HG03159 (cell line): Measurements from ENCODE around the gene HOATZ.

Experiments
- ATAC-seq: cut with Tn5 transposase; IDR thresholded peaks from one replicate; pipeline ENCODE4 v1.9.1; 2021; ENCODE audit warnings: mild to moderate bottlenecking, moderate library complexity; ENCODE audit not compliant: unreplicated experiment

HOATZ gene

DNA sequence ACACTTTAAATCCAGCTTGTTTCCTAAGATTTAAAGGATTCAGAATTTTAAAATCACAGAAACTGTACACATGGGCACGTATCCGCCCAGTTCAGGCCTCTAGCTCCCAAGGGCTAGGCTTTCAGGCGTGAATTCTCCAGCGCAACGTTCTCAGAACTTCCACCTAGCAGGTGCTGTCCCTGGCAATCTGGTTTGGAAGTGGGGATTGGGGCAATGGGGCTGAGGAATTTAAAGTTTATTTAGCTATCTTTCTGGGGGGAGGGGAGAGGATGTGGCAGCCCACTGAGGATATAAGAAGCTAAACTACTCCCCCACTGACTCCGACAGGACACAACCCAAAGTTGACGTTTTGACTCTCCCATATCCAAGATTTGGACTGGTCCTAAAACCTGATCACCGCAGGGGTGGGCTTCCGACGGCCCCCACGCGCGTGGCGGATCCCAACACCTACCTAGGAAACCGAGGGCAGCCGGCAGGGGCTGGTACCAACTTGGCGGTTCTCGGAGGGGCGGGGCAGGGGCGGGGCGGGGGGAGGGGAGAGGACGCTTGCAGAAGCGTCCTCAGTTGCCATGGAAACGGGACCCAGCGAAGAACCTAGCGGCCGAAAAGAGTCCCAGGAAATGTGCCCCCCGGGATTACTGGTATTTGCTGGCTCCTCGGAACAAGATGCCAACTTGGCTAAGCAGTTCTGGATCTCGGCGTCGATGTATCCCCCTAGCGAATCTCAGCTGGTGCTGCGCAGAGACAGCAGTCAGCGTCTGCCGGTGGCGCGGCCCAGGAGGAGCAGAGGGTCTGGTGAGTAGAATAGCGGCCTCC is at the start of gene HOATZ:
TSS of gene HOATZ (plus strand) at position 563 of the 816 bp plus-strand sequence. CDS start at position 570, 7 bp downstream.
- ATAC-seq = no peak

DNA sequence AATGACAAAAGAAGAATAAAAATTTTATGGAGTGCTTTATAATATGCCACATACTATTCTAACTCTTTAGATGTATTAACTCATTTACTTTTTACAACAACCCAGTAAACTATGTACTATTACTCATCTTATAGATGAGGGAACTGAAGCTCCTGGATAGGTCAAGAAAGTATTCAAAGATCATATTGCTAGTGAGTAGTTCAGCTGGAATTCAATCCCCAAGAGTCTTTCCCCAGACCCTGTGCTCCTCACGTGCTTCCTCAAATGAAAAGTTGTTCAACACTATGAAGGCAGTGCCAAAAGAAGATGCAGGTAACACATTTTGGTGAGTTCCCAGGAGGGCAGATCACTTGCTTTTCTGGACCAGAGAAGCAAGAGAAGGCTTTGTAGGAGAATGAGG is 49.2 kb upstream of the HOATZ start:
- no peak for ATAC-seq

DNA sequence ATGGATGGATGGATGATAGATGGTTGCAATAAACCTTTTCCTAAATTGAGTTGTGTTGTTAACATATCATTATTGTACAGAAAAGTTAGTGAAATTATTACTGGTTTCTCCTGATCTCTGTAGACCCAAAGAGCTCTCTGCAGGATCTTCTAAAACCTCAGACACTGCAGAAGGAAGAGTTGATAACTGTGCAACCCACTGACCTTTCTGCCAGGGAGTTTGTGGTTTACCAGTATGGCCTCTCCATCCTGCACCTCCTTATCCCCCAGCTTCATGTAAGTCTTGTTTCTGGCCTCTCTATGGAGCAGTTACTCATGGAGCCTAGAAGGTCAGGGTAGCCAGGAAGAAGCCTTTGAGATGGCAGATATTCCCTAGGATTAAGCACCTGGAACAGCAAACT is 48.0 kb upstream of the HOATZ start:
- no peak for ATAC-seq

DNA sequence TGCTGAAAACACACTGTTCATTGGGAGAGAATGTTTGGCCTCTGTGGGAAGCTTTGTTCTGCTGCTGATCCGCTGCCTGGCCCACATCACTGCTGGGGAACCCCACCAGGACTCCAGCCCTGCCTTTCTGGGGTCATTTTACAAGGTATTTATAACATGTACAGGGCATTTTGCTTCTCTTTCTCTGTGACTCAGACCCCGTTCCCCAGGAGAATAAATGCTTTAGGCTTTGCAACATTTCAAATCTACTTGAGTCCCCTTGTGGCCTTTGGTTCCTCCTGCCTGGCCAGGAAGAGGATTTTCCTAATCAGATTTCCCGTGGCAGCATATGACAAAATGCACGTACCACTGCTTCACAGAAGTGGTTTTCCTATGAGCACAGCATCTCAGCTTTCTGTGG is 45.4 kb upstream of the HOATZ start:
- no peak for ATAC-seq

DNA sequence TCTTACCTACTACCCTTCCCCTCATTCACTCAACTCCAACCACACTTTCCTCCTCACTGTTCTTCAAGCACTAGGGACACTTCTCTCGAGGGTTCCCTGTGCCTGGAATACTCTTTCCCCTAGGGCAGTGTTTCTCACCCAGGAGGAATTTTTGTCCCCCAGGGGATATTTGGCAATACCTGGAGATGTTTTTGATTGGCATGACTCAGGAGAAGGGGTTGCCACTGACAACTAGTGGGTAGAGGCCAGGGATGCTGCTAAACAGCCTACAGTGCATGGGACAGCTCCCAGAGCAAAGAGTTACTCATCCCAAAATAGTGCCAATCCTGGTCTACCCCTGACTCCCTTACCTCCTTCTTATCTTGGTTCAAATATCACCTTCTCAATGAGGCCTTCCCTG is 42.4 kb upstream of the HOATZ start:
- ATAC-seq = no peak

DNA sequence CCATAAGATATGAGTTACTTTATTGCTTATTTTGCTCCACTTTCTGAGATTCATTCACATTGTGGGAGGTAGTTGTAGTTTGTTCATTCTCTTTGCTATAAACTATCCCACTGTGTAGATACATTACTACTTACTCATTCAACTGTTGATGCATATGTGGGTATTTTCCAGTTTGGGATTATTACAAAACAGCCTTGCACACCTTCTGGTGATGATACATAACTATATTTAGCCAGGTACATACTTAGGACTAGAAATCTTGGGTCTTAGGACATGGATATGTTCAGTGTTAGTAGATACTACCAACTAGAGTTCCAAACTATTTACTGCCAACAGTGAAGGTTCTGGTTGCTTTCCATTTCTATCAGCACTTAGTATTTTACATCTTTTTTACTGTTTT is 40.1 kb upstream of the HOATZ start:
- no peak for ATAC-seq

DNA sequence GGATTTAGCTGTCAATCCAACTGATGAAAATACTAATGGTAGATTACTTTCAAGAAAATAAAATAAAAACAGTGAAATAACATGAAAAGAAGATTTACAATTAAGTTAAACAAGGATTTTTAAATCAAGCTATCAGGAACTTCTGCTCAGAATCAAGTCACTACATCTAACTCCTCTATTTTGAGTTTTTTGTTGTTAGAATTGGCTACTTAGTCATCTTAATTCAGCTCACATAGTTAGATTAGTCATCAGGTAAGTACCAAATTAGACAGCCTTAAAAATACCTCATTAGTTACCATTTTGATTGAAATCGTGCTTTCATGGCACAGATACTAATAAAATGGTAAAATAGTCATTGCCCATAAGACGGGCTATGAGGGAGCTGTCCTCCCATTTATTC is 38.2 kb upstream of the HOATZ start:
- no peak for ATAC-seq

DNA sequence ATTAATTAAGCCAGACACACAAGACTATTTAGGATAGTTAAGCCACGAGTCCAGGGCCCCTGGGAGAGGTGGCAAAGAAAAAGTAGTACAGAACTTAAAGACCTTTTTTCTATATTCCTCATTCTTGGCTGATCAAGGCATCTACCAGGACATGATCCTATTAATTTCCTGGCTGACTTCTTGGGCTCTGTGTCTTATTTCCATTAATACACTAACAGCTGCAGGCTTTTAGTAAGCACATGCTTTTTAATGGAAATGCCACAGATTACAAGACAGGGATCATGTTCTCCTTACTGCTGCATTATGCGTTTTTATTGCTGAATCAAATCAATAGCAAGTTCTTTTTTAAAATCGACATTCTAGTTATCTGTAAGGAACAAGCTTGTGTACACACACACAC is 37.6 kb upstream of the HOATZ start:
- no peak for ATAC-seq

DNA sequence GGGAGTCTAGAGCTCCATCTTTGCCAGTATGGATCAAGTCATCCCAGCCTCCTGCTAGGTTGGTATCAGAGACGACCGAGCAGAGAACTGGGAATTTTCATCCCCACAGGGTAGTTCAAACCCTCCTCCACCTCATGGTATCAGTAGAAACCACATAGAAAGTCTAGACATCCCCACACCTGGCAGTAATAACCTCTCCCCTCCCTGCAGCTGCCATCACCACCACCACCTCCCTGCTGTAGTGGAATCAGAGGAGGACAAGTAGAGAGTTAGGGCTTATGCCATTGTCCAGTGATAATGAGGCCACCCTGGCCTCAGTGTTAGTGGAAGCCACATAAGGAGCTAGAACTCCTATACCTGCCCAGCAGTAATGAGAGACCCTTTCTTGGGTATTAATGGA is 36.7 kb upstream of the HOATZ start:
- no peak for ATAC-seq

DNA sequence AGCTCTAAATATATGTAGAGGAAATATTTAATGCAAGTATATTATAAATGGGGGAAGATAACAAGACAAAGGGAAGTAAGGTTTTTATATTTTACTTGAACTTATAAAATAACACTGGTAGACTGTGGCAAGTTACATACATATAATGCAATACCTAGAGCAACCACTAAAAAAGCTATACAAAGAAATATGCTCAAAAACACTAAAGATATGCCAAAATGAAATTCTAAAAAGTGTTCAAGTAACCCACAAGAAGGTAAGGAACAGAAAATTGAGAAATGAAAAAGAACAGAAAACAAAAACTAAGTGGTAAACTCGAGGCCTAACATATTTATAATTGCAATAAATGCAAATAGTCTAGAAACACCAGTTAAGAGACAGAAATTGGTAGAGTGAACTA is 34.9 kb upstream of the HOATZ start:
- no peak for ATAC-seq

DNA sequence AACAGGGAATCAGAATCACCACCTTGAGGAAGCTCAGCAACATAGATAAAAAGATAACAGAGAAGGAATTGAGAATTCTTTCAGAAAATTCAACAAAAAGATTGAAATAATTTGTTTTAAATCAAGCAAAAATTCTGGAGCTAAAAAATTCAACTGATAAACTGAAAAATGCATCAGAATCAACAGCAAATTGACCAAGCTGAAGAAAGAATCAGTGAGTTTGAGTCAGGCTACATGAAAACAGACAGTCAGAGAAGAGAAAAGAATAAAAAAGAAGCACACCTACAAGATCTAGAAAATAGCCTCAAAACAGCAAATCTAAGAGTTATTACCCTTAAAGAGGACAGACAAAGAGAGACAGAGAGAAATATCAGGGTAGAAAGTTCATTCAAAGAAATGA is 31.1 kb upstream of the HOATZ start:
- ATAC-seq = no peak

DNA sequence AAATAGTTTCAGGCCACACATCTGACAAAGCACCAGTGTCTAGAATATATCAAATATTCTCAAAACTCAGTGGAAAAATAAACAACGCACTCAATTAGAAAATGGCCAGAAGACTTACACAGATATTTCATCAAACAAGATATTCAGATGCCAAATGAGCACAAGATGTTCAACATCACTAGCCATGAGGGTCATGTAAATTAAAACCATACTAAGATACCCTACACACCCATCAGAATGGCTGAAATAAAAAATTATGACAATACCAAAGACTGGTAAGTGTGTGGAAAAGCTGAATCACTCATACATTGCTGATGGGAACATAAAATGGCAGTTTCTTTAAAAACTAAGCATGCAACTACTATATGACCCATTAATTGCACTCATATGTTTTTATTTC is 24.1 kb upstream of the HOATZ start:
- ATAC-seq = no peak

DNA sequence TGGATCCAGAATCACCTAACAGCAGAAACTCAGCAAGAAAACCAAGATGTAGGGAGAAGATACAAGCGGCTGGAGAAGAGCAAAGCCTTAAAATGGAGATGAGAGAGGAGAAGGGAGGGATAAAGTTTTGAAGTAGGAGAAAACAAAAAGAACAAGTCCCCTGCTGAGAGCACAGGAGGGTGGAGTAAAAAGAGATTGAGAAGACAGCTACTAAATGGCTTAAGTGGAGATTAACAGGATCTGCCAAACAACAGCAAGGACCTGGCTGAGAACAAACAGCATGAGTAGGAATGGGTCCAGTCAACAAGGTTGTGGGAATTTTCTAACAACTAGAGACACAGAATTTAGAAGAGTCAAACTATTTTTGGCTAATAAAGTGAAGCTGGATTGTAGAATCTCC is 20.5 kb upstream of the HOATZ start:
- no peak for ATAC-seq

DNA sequence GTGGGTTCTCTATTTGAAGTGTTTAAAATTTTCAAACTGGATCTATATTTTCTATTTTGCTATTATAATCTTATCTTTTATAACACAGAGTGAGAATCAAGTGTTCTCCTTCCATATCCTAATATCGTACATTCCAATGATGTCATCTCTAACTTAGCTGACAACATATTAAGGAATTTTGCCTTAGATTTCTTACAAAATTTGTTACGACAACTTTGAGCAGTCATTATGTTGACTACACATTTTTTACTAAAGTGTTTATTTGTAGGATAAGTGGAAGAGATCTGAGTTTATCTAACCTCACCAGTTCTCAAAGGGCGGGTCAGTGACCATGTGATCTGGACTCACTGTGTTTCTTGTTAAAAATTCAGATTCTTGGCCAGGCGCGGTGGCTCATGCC is 15.1 kb upstream of the HOATZ start:
- ATAC-seq = no peak

DNA sequence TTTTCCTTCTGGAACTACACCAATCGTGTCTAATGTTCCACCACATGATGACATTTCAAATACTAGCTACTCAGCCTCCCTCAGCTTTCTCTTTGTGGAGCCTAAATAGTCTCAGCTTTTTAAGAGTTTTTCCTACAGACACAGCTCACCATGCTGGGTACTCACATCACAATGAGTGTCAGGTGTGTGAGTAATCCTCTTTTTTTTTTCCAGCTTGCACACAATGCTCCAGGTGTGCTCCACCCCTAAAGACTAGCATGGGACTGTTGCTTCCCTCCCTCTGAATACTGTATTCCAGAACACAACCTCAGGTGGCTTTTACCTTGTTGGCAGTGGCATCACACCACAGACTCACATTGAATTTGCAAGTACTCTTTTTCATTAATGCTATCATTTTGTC is 14.1 kb upstream of the HOATZ start:
- ATAC-seq = no peak

DNA sequence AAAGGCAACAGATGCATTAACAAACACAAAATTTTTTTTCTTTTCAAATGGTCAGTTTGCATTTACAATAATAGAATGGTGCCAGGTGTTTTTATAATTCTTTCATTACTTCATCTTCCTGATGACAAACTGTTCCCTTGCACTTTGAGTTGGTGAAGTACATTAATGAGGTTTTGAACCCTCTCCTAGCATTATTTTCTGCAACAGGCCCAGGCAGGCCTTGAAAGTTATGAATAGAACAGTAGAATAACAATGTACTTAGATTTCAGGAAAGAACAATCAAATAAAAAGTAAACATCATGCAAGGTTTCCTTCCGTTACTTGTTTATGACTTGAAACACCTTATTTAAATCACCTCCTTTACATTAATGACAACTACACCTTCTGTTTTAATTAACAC is 12.0 kb upstream of the HOATZ start:
- ATAC-seq = no peak

DNA sequence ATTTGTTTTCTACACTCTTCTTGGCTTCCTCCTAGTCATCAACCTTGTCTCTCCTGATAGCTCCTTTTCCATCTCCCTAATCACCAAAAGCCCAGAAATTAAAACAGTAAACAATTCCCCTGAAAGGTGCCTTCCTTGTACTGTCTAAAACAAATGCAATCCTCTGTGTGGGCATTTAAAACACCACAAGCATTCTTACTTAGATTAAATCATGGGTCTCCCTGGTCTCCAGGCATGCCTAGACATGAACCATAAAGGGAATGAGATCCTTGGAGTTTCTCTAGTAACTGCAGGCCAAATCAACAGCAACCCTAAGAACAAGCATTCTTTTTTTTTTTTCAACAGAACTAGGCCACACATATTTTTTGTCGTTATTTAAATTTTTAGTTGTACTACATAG is 4.3 kb upstream of the HOATZ start:
- no peak for ATAC-seq

DNA sequence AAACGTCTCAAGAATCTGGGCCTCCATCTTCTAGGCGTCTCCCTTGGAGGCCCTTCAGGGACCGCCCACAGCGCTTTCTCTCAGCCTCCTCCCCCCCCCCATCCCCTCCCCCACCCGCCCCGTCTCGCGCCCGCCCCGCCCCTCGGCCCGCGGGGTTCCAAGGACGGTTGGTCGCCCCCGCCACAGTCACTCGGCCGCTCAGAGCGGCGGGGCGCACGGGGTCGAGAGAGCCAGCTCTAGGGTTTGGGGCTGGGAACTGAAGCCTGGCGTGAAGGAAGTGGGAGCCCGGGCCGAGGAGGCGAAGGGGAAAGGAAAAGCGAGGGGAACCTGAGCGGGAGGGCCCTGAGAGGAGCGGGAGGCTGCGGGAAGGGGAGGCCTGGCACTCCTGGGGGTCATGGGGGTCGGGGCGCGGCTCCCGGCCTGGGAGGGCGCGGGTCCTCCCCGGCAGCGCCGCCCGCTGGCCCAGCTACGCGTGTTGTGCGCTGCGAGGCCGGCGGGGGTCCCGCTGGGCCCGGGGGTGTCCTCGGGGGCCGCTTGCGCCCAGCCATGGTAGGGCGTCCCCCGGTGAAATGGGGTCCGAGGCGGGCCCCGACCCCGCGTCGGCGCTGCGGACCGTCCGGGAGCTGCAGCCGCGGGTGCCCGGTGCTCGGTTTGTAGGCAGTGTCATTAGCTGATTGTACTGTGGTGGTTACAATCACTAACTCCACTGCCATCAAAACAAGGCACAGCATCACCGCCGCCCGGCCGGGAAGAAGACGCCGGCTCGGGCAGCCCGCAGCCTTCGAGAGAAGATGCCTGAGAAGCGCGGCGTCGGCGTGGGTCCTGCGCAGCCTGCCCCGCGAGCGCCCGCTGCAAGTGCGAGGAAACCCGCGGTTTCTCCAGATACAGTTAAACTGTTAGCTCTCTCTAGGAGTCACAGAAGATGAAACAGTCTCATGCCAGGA is 2.0 kb upstream of the HOATZ start, which contains the start of gene BTG4:
TSS of gene BTG4 (minus strand) at position 91 of the 944 bp plus-strand sequence. CDS start 13,610 bp downstream, outside the sequence.
- ATAC-seq = no peak

DNA sequence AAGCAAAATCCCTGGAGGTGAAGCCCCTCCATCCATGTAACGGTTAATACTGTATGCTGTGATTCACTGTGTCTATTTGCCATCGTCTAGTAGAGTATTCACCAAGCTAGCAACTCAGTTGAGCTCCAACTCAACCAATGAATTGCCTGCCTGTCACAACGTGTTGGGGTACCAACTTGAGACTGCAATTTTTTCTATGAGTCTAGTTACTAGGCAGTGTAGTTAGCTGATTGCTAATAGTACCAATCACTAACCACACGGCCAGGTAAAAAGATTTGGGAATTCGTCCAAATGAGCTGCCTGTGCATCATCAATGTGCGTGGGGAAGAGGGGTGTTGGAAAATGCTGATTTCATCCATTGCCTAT is 1.4 kb upstream of the HOATZ start:
- ATAC-seq = no peak

DNA sequence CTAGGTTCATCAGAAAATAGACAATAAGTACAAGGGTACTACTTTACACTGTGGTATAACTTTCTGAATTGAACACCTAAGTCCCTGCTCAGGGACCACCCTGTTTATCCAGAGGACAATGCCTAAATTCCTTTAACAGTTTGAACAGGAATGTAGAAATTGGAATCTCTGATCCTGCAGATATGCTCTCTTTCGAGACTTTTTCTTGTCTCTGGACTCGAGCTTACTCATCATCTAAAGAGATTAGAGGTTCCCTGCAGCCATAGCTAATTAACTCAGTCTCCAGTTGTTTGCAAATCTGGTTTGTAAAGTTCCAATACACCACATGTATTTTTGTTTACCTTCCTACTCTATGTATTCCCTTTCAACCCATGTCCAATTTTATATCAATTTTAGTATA is 1.0 kb downstream of the HOATZ start:
- ATAC-seq = no peak

DNA sequence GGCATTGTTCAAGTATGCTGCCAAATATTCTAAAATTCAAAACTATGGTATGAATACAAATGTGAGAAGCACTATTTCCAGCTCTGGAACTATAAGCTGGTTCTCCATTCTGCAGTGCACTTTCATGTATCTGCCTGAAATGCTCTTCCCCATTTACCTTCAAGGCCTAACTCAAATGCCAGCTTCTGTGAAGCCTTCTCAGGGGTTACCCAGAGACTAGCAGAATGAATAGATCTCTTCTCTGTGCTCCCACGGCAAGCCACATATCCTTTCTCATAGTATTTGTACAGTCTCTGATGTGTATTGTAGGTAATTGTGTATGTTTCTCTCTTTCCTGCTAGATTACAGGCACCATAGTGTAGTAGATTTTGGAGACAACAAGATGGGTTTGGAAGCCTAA is 4.1 kb downstream of the HOATZ start:
- ATAC-seq = no peak

DNA sequence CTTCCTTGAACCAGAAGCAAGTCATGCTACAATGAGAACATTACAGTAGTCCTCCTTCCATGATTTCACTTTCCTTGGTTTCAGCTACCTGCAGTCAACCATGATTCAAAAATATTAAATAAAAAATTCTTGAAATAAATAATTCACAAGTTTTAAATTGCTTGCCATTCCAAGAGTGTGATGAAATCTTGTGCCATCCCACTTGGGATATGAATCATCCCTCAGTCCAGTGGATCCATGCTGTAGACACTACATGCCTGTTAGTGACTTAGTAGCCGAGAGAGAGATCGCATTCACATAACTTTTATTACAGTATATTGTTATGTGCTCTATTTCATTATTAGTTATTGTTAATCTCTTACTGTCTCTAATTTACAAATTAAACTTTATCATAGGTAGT is 6.0 kb downstream of the HOATZ start:
- ATAC-seq = no peak
